KMS-11 (cell line): ENCODE measurements around the gene MORN1.

Experiments
- H2AFZ ChIP-seq: fragments of 200-600 bp; sonication (generic); 2 replicates; pipeline ENCODE4 v1.6.1; 2016; ENCODE audit warnings: antibody characterized with exemption, mixed run types, low read depth
- H3K27ac ChIP-seq: fragments of 200-600 bp; sonication (generic); 2 replicates; pipeline ENCODE4 v1.6.1; 2016; ENCODE audit warnings: mild to moderate bottlenecking, mixed run types
- H3K27me3 ChIP-seq: fragments of 200-600 bp; sonication (generic); 2 replicates; pipeline ENCODE4 v1.6.1; 2017; ENCODE audit warnings: mild to moderate bottlenecking, low read depth, mixed run types, moderate library complexity; ENCODE audit not compliant: insufficient read depth
- H3K36me3 ChIP-seq: fragments of 200-600 bp; sonication (generic); 2 replicates; pipeline ENCODE4 v1.6.1; 2017; ENCODE audit warnings: mild to moderate bottlenecking, mixed run types; ENCODE audit not compliant: insufficient read depth
- H3K4me1 ChIP-seq: fragments of 200-600 bp; sonication (generic); 2 replicates; pipeline ENCODE4 v1.6.1; 2016; ENCODE audit warnings: mild to moderate bottlenecking, low read depth, mixed run types; ENCODE audit not compliant: poor library complexity, severe bottlenecking
- H3K4me2 ChIP-seq: fragments of 200-600 bp; sonication (generic); 2 replicates; pipeline ENCODE4 v1.7.0; 2016; ENCODE audit warnings: mild to moderate bottlenecking, mixed run types
- H3K4me3 ChIP-seq: fragments of 200-600 bp; sonication (generic); IDR thresholded peaks from 2 replicates; pipeline ENCODE4 v1.6.1; 2017; ENCODE audit warnings: low read depth, low read length, mixed read lengths; ENCODE audit not compliant: insufficient read depth
- H3K79me2 ChIP-seq: fragments of 200-600 bp; sonication (generic); 2 replicates; pipeline ENCODE4 v1.6.1; 2016; ENCODE audit warnings: low read depth, mixed run types; ENCODE audit not compliant: insufficient read depth
- H3K9ac ChIP-seq: fragments of 200-600 bp; sonication (generic); 2 replicates; pipeline ENCODE4 v1.6.1; 2016; ENCODE audit warnings: mild to moderate bottlenecking, mixed run types
- H4K20me1 ChIP-seq: fragments of 200-600 bp; sonication (generic); 2 replicates; pipeline ENCODE4 v1.6.1; 2016; ENCODE audit warnings: mild to moderate bottlenecking, mixed run types; ENCODE audit not compliant: insufficient read depth
- TF ChIP-seq, protein P1 (sequence below): fragments of 200-600 bp; sonication (generic); conservative IDR thresholded peaks from 2 replicates; pipeline ENCODE4 v1.6.1; 2017; ENCODE audit warnings: low read depth, mild to moderate bottlenecking, antibody characterized with exemption, low read length, moderate library complexity, mixed read lengths

Gene MORN1

DNA sequence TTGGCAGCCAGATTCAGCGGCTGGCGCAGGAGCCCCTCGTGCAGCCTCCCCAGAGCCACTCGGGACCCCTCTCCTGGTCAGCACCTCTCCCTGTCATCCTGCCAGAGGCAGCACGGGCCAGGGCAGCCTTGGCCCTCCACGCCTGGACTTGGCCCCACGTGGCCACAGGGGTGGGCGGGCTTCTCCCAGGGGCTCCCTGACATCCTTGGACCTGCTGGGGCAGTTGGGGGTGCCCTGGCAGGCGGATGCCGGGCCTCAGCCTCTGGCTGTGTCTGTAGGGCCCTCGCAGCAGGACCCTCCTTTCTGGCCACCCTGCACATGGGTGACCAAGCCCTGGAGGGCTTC lies 60.2 kb downstream of the MORN1 start:
- TF ChIP-seq, protein P1, sequence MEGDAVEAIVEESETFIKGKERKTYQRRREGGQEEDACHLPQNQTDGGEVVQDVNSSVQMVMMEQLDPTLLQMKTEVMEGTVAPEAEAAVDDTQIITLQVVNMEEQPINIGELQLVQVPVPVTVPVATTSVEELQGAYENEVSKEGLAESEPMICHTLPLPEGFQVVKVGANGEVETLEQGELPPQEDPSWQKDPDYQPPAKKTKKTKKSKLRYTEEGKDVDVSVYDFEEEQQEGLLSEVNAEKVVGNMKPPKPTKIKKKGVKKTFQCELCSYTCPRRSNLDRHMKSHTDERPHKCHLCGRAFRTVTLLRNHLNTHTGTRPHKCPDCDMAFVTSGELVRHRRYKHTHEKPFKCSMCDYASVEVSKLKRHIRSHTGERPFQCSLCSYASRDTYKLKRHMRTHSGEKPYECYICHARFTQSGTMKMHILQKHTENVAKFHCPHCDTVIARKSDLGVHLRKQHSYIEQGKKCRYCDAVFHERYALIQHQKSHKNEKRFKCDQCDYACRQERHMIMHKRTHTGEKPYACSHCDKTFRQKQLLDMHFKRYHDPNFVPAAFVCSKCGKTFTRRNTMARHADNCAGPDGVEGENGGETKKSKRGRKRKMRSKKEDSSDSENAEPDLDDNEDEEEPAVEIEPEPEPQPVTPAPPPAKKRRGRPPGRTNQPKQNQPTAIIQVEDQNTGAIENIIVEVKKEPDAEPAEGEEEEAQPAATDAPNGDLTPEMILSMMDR, result no peak
- H3K36me3 ChIP-seq, result no peaks in the 10 kb centered on the region
- H3K4me3 ChIP-seq, result no peak overlapping the region
- H4K20me1 ChIP-seq, result no peaks in the 10 kb centered on the region
- H3K27me3 ChIP-seq, result peaks cover 93% of the 10 kb centered on the region
- no peak overlapping the region for H2AFZ ChIP-seq
- no peak overlapping the region for H3K4me2 ChIP-seq
- H3K79me2 ChIP-seq, result no peaks in the 10 kb centered on the region
- H3K4me1 ChIP-seq, result no peaks in the 10 kb centered on the region
- H3K9ac ChIP-seq, result no peak overlapping the region
- H3K27ac ChIP-seq, result no peak overlapping the region

GRCh38 chr1:2330519-2331199 lies 60.7 kb downstream of the MORN1 start:
- Histone ChIP-seq H3K79me2 (no peaks in the 10 kb centered on the region), H3K4me2 (no peak overlapping the region), H3K4me3 (no peak overlapping the region), H2AFZ (no peak overlapping the region), H3K9ac (no peak overlapping the region), H3K4me1 (no peaks in the 10 kb centered on the region), H3K27ac (no peak overlapping the region), H3K27me3 (peaks cover 94% of the 10 kb centered on the region), H3K36me3 (no peaks in the 10 kb centered on the region), H4K20me1 (no peaks in the 10 kb centered on the region)
- TF ChIP-seq, protein P1, result no peak

GRCh38 chr1:2330035-2330434 lies 61.3 kb downstream of the MORN1 start:
- H2AFZ ChIP-seq, result no peak overlapping the region
- no peak overlapping the region for H3K9ac ChIP-seq
- no peaks in the 10 kb centered on the region for H3K79me2 ChIP-seq
- H3K4me2 ChIP-seq, result no peak overlapping the region
- peaks cover 93% of the 10 kb centered on the region for H3K27me3 ChIP-seq
- H4K20me1 ChIP-seq, result no peaks in the 10 kb centered on the region
- H3K4me3 ChIP-seq, result no peak overlapping the region
- no peaks in the 10 kb centered on the region for H3K36me3 ChIP-seq
- TF ChIP-seq, protein P1, result no peak
- H3K4me1 ChIP-seq, result no peaks in the 10 kb centered on the region
- no peak overlapping the region for H3K27ac ChIP-seq

- TF ChIP-seq, protein P1, result no peak
- Histone ChIP-seq H3K79me2 (no peaks in the 10 kb centered on the region), H3K36me3 (no peaks in the 10 kb centered on the region), H3K4me2 (no peak overlapping the region), H3K9ac (no peak overlapping the region), H3K27ac (no peak overlapping the region), H3K27me3 (peaks cover 90% of the 10 kb centered on the region), H4K20me1 (no peaks in the 10 kb centered on the region), H3K4me1 (no peaks in the 10 kb centered on the region), H2AFZ (no peak overlapping the region), H3K4me3 (no peak overlapping the region)
These were observed 62.5 kb downstream of the MORN1 start for GRCh38 chr1:2328676-2329455.
